Stimulated activated CD8-positive, alpha-beta memory T cell treated with anti-CD3 and anti-CD28 coated beads, Interleukin-15, amount 100 ng/mL, for 1 hour (primary cell): ENCODE results near the gene IFNG.

Source experiments
- DNase-seq: peaks from one replicate; pipeline ENCODE4 v3.0.0-alpha.2; 2020; ENCODE audit warnings: low read depth

The IFNG gene

DNA sequence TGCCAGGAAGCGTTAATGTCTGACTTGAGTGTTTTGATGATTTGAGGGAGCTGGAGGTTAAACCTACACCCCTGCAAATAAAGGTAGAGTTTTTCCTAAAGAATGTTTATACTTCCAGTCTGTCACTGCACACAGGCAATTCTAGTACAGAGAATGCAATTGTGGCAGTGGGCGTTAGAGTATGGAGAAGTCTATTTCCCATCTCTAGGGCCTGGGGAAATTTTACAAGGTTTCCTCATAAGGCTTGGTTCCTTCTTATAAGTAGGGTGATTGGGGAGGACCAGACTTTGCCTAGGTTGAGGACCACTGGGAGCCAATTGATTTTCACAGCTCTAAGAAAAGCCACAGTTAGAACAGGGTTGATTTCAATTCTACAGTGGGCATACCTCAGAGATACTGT, 44.3 kb downstream of the IFNG start:
- DNase-seq, result no peak

DNA sequence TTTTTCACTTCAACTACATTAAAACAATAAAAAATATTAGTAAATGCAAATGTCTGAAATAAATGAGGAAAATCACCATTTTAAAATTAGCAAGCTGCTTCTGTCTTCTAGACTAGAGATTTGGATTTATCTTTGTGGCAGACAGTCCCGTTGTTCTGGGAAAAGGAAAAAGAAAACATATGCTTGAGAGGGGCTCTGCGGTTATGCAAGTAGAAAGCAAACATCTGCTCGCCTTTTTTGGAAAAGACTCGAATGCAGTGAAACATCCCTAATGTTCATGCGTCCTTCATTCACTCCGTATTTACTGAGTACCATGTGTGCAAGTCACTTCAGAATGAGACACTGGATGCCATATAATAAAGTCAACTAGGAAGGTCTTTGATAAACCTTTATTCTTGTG, 44.9 kb downstream of the IFNG start:
- DNase-seq, result no peak

DNA sequence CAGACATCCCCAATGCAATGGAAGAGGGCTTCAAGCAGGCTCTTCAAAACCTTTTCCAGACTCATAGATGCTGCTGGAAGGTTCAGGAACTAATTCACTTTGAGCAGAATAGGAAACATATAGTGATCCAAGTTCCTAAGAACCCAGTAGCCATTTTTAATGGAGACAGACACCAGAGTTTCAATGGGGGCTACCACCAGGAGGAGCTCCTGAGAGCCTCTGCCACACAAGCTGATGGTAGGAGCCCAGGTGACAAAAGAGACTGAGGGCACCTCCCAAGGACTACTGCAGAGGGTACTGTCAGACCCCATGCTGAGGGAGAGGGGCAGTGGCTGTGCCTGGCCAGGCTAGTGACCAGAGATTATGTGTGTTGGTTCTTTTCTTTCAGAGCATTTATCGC, 45.9 kb downstream of the IFNG start:
- DNase-seq, result no peak

DNA sequence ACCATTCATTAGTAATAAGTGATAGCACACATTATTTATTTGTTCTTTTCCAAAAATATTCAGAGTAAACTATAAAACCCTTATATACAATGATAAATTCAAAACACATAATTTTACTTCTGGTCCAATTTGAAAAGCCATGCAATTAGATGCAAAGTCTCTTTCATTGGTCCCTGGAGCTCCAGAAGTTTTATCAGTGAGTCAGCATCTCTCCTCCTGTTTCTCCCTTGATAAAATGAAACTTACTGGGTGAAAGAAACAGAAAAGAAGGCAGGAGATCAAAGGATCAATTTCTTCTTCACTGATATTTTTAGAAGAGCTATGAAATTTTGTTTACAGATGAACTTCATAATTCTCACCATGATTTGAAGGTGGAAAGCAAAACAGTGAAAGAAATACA, 47.5 kb downstream of the IFNG start:
- no peak for DNase-seq

DNA sequence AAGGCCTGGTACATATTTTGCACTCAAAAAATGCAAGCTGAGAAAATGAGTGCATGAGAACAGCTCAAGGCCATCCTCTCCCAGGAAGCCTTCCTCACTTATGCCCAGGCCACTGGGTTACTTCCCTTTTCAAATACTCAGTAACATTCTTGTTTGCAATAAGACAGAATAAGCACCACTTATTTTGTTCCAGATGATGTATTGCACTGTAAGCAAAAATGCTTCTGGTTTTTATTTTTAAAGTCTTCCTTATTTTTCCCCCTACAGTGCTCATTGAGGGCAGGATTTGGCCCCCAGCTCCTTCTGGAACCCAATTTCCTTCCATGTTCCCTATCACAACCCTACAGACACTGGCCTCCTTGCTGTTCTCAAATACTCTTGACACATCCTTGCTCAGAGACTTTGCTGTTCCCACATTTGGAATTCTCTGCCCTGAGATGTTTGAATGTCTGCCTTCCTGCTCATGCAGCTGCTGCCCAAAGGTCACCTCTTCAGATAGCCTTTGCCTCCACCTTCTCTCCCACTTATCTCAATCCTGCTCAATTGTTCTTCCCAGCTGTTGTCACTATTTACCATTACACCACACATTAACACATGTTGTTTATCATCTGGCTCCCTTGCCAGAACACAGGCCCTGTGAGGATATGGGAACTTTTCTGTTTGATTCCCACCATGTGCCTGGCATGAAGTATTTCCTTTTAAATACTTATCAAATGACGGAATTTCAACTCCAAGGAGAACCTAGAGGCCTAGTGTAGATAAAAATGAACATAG, 49.9 kb downstream of the IFNG start:
- no peak for DNase-seq

DNA sequence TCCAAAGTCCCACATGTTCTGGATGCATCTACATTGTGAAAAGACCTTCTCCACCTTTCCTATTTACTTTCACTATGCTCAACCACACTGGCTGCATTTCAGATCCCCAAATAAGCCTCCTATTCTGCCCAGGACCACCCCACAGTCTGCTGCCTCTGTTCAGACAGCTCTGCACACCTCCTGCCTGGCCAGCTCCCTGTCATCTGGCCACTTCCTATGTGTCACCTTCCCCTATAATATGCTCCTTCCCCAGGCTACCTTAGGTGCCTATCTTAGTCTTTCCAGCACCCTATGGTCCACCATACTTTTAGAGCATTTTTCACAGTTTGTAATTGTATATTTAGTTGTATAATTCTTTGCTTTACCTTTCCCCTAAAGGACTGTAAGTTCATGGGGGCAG, 50.5 kb downstream of the IFNG start:
- no peak for DNase-seq

DNA sequence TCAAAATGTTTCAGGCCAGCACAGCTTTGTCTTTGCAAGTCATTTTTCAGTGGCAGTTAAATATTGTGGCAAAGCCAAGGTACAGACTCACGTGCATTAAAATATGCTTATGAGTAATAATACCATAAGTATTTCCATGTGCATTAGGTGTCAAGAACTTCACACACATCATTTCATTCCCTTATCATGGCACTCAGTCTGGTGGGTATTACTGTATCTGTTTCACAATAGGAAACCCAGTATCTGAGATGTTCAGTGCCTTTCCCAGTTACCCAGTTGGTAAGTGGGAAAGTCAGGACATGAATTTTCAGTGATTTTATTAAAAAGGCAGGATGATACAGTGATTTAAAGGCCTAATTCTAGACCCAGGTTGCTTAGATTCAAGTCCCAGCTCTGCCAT, 52.9 kb downstream of the IFNG start:
- DNase-seq, result no peak

DNA sequence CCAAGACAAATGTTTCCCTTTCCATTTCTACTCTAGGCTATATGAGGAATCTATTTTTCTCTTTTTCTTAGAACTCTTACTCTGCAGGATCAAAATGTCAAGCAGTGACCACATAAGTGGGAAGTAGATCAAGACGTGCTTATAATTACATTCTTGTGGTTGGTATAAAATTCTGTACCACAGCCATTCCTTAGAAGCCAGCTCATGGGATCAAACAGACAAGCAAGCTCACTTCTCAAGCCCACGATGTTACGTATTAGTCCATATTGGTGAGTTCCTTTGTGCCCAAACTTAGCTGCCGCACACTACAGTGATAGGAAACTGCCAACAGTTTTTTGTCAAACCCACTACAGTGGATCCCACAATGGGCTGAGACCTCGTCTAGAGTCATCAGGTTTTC, 53.4 kb downstream of the IFNG start:
- no peak for DNase-seq
